ENCODE data around the gene IL22RA2.

- TF ChIP-seq CTCF (IDR thresholded peaks at IDR 0.05), result no peak
- no peak for TF ChIP-seq POLR2A (IDR thresholded peaks at IDR 0.05)
Measured at GRCh38 chr6:137148306-137149034, 25.0 kb downstream of the IL22RA2 start.
